ENCODE measurements around the gene PAX5.

GRCh38 chr9:36818965-36819870, 214.8 kb downstream of the PAX5 start:
- TF ChIP-seq POLR2A (IDR thresholded peaks at IDR 0.05; ENCODE audit: low read depth, low read length) (no peak), TAF1 (IDR thresholded peaks at IDR 0.05; ENCODE audit: low read depth, low read length) (no peak), POLR2AphosphoS5 (IDR thresholded peaks at IDR 0.05; ENCODE audit: low read depth, low read length) (no peak), POU2F2 (IDR thresholded peaks at IDR 0.05; ENCODE audit: low read depth, low read length) (no peak), SPI1 (IDR thresholded peaks at IDR 0.05; ENCODE audit: low read depth, low read length) (no peak)
